ENCODE data around the gene NKAIN2.
"Not testable (repeated sequence)": the region's sequence is repeated elsewhere in the genome, so short reads cannot be mapped to it uniquely, and the experiment has no call there.

Gene NKAIN2

GRCh38 chr6:124356276-124356810, 552.7 kb downstream of the NKAIN2 start:
- DNase-seq, result no peak

- peak; percentile 8 for DNase-seq
Observed at GRCh38 chr6:124356811-124357210, 553.1 kb downstream of the NKAIN2 start.

- no peak for DNase-seq
Observed at GRCh38 chr6:124368131-124368530, 564.5 kb downstream of the NKAIN2 start.

- no peak for DNase-seq
Observed at GRCh38 chr6:124371974-124372475, 568.4 kb downstream of the NKAIN2 start.

- no peak for DNase-seq
Observed at GRCh38 chr6:124373386-124373785, 569.7 kb downstream of the NKAIN2 start.

GRCh38 chr6:124389127-124389526, 585.5 kb downstream of the NKAIN2 start:
- DNase-seq, result no peak

GRCh38 chr6:124393536-124393935, 589.9 kb downstream of the NKAIN2 start:
- no peak for DNase-seq

- DNase-seq, result no peak
Observed at GRCh38 chr6:124396361-124396760, 592.7 kb downstream of the NKAIN2 start.

- no peak for DNase-seq
Observed at GRCh38 chr6:124400261-124400999, 596.8 kb downstream of the NKAIN2 start.

GRCh38 chr6:124410425-124410824, 606.8 kb downstream of the NKAIN2 start:
- DNase-seq, result not testable (repeated sequence)

- DNase-seq, result not testable (repeated sequence)
Observed at GRCh38 chr6:124412657-124413056, 609.0 kb downstream of the NKAIN2 start.

GRCh38 chr6:124420116-124420840, 616.6 kb downstream of the NKAIN2 start:
- peak; percentile 36 for DNase-seq

GRCh38 chr6:124423621-124424020, 620.0 kb downstream of the NKAIN2 start:
- no peak for DNase-seq

- DNase-seq, result no peak
Observed at GRCh38 chr6:124430740-124431318, 627.2 kb downstream of the NKAIN2 start.

GRCh38 chr6:124432620-124433019, 629.0 kb downstream of the NKAIN2 start:
- DNase-seq, result no peak

GRCh38 chr6:124433387-124434160, 629.9 kb downstream of the NKAIN2 start:
- peak; percentile 20 for DNase-seq

- no peak for DNase-seq
Observed at GRCh38 chr6:124434421-124434820, 630.8 kb downstream of the NKAIN2 start.

- no peak for DNase-seq
Observed at GRCh38 chr6:124436803-124437202, 633.1 kb downstream of the NKAIN2 start.

- DNase-seq, result no peak
Observed at GRCh38 chr6:124438546-124439065, 634.9 kb downstream of the NKAIN2 start.

- no peak for DNase-seq
Observed at GRCh38 chr6:124441450-124441849, 637.8 kb downstream of the NKAIN2 start.

- DNase-seq, result no peak
Observed at GRCh38 chr6:124443541-124443940, 639.9 kb downstream of the NKAIN2 start.

- DNase-seq, result no peak
Observed at GRCh38 chr6:124445581-124445980, 641.9 kb downstream of the NKAIN2 start.
